HepG2 (cell line): ENCODE data around the gene STON1. TPM values are rescaled to one million over a fixed set of nuclear protein-coding genes. Genes with fewer than 3 reads are reported as not detected.

Experiments used
- ATAC-seq: fragments of 200-7000 bp; cut with Tn5 transposase; 3 replicates; pipeline ENCODE4 v1.9.1; 2020; ENCODE audit warnings: mild to moderate bottlenecking, moderate library complexity
- BruUV-seq: library from RNA; stranded (reverse); fragments of 400-500 nt; replicated peaks from 2 replicates; lab custom pipeline; 2021; lab: Mats Ljungman, UMichigan
- CTCF ChIA-PET: fragments of 300-600 bp; formaldehyde crosslinking; extraction: SDS; loops from one replicate; lab custom pipeline; 2021; ENCODE audit warnings: low total read pairs, inconsistent platforms, low intra/inter-chr PET ratio; lab: Yijun Ruan, JAX
- POLR2A ChIA-PET: fragments of 350-600 bp; sonication (Branson Sonifier 250); formaldehyde crosslinking; loops from one replicate; lab custom pipeline; 2020; ENCODE audit warnings: antibody characterized with exemption, inconsistent platforms; lab: Yijun Ruan, JAX
- DNase-seq: peaks from one replicate; pipeline ENCODE4 v3.0.0-alpha.2; 2015; ENCODE audit warnings: low spot score
- FAIRE-seq: peaks from 3 replicates; lab custom pipeline; 2011; peaks lifted over from hg19 to GRCh38; lab: Jason Lieb, UNC
- H2AFZ ChIP-seq: one replicate; pipeline ENCODE4 v1.6.1; 2011; ENCODE audit warnings: low read length, inconsistent platforms
- H3K27ac ChIP-seq: fragments of 300-600 bp; 3 replicates; pipeline ENCODE4 v1.8.0; 2011; ENCODE audit warnings: mixed run types, mild to moderate bottlenecking, mixed read lengths, low read length, inconsistent platforms; ENCODE audit not compliant: insufficient read depth; ENCODE audit errors: extremely low read length
- H3K27me3 ChIP-seq, 2 experiments: fragments of 200-600 bp in 1 of 2; 2 replicates in 1 of 2; 3 replicates in 1 of 2; pipeline versions ENCODE4 v1.6.0 to v1.8.0; 2011; ENCODE audit warnings: low read length in 2 of 2, mild to moderate bottlenecking in 2 of 2, moderate library complexity in 2 of 2, inconsistent platforms in 1 of 2; ENCODE audit not compliant: insufficient read depth in 2 of 2, control insufficient read depth in 1 of 2
- H3K36me3 ChIP-seq, 2 experiments: fragments of 200-600 bp in 1 of 2; replicated peaks in 1 of 2; 2 replicates in 1 of 2; 3 replicates in 1 of 2; pipeline versions ENCODE4 v1.5.1 to v1.8.0; 2011; ENCODE audit warnings: low read length in 2 of 2, inconsistent platforms in 1 of 2; ENCODE audit not compliant: insufficient read depth in 2 of 2, control insufficient read depth in 1 of 2
- H3K4me1 ChIP-seq: 2 replicates; pipeline ENCODE4 v1.5.1; 2012; ENCODE audit warnings: low read length, inconsistent platforms; ENCODE audit not compliant: insufficient read depth
- H3K4me2 ChIP-seq: 2 replicates; pipeline ENCODE4 v1.6.0; 2011; ENCODE audit warnings: low read depth, low read length, inconsistent platforms
- H3K4me3 ChIP-seq, 3 experiments: fragments of 200-600 bp in 1 of 3; sonication (generic), shearing (Covaris generic) in 1 of 3; replicated peaks in 1 of 3; 2 replicates each; pipeline ENCODE4 v1.5.1; 2011 to 2016; ENCODE audit warnings: low read length in 3 of 3, inconsistent platforms in 2 of 3, low read depth in 2 of 3, mild to moderate bottlenecking in 2 of 3, control low read depth in 1 of 3, mixed read lengths in 1 of 3; ENCODE audit not compliant: insufficient read depth in 1 of 3
- H3K79me2 ChIP-seq: one replicate; pipeline ENCODE4 v1.6.1; 2011; ENCODE audit warnings: low read length, inconsistent platforms; ENCODE audit not compliant: insufficient read depth
- H3K9ac ChIP-seq: 2 replicates; pipeline ENCODE4 v1.6.0; 2011; ENCODE audit warnings: mild to moderate bottlenecking, low read depth, low read length, inconsistent platforms; ENCODE audit not compliant: insufficient read depth
- H3K9me3 ChIP-seq: 2 replicates; pipeline ENCODE4 v1.5.1; 2012; ENCODE audit warnings: mild to moderate bottlenecking, low read length
- H4K20me1 ChIP-seq: 2 replicates; pipeline ENCODE4 v1.6.0; 2011; ENCODE audit warnings: inconsistent platforms, mild to moderate bottlenecking, low read length, moderate library complexity; ENCODE audit not compliant: insufficient read depth
- GATAD2A ChIP-seq: IDR thresholded peaks from 2 replicates; pipeline ENCODE4 v1.6.1; 2016
- GTF2F1 ChIP-seq: fragments of 150-350 bp; IDR thresholded peaks from 2 replicates; pipeline ENCODE4 v1.6.1; 2014; ENCODE audit warnings: low read length
- HNRNPK ChIP-seq: fragments of 200-400 bp; formaldehyde crosslinking; IDR thresholded peaks from 2 replicates; pipeline ENCODE4 v1.6.1; 2018; ENCODE audit warnings: low read length, low read depth, moderate library complexity, mild to moderate bottlenecking; ENCODE audit not compliant: poor library complexity, severe bottlenecking
- HNRNPL ChIP-seq: fragments of 200-400 bp; formaldehyde crosslinking; IDR thresholded peaks from 2 replicates; pipeline ENCODE4 v1.6.1; 2017; ENCODE audit warnings: mild to moderate bottlenecking, low read depth, low read length
- ZC3H4 ChIP-seq: sonication (generic); formaldehyde crosslinking; IDR thresholded peaks from 2 replicates; pipeline ENCODE4 v1.4.0; 2020; ENCODE audit warnings: missing genetic modification reagents, borderline replicate concordance
- ZHX1 ChIP-seq: sonication (generic); formaldehyde crosslinking; IDR thresholded peaks from 2 replicates; pipeline ENCODE4 v1.8.1; 2022; ENCODE audit warnings: low read depth, mild to moderate bottlenecking, missing genetic modification reagents
- ZNF275 ChIP-seq: sonication (generic); formaldehyde crosslinking; IDR thresholded peaks from 2 replicates; pipeline ENCODE4 v1.8.0; 2022; ENCODE audit warnings: missing genetic modification reagents, mild to moderate bottlenecking, inconsistent platforms, borderline replicate concordance
- ZSCAN21 ChIP-seq: sonication (generic); formaldehyde crosslinking; IDR thresholded peaks from 2 replicates; pipeline ENCODE4 v1.8.0; 2022; ENCODE audit warnings: mild to moderate bottlenecking, missing genetic modification reagents, moderate library complexity, borderline replicate concordance
- ZSCAN9 ChIP-seq: IDR thresholded peaks from 2 replicates; pipeline ENCODE4 v1.6.1; 2016; ENCODE audit warnings: borderline replicate concordance
- WGBS: methylation state at CpG from one replicate; pipeline ENCODE4 v1.1.6; 2017; ENCODE audit warnings: low lambda C conversion rate; 5-methylcytosine and 5-hydroxymethylcytosine counted together
- in situ Hi-C: cut with HindIII; loops from 2 replicates; pipeline ENCODE4 v1.10.0; 2017; ENCODE audit warnings: low pct_unique_long_range_greater_than_20kb; ENCODE audit not compliant: extremely low pct_ligation_motif_present
- intact Hi-C: fragments of 100-400 bp; cut with micrococcal nuclease; formaldehyde crosslinking; loops from one replicate; pipeline ENCODE4 v1.10.0; 2022; ENCODE audit not compliant: unreplicated experiment
- polyA plus RNA-seq, 8 experiments: library from polyadenylated mRNA; depleted of rRNA in 3 of 8; stranded (reverse) in 7 of 8; unstranded in 1 of 8; fragments of >200 nt; fragmentation: Illumina TruSeq in 4 of 8; extraction: Trizol in 4 of 8; gene quantifications; 2 replicates each; pipeline versions ENCODE4 v1.2.1 to v1.2.3, GENCODE V29; 2011 to 2016; ENCODE audit warnings: low read depth in 4 of 8, missing spikeins in 1 of 8, mixed read lengths in 1 of 8; ENCODE audit not compliant: insufficient read depth in 1 of 8
- total RNA-seq, 5 experiments: library from RNA; depleted of rRNA; stranded (reverse); fragments of >200 nt; fragmentation: Illumina TruSeq; extraction: Trizol; gene quantifications; 2 replicates each; pipeline ENCODE4 v1.2.3, GENCODE V29; 2016; ENCODE audit warnings: low read depth in 1 of 5
- TF ChIP-seq, protein P1 (sequence below): sonication (generic); formaldehyde crosslinking; IDR thresholded peaks from 2 replicates; pipeline ENCODE4; 2020; ENCODE audit warnings: missing genetic modification reagents, mild to moderate bottlenecking, borderline replicate concordance
- TF ChIP-seq, protein P2 (sequence below): IDR thresholded peaks from 2 replicates; pipeline ENCODE4 v1.6.1; 2012; ENCODE audit warnings: low read length, improper control_type of control experiment

Gene STON1
- total and polyA plus RNA-seq, 2 of the 13 experiments (the other 11 are each of a cell fraction or from before 2014, with no cell fraction given): 0.09 to 0.28 TPM

DNA sequence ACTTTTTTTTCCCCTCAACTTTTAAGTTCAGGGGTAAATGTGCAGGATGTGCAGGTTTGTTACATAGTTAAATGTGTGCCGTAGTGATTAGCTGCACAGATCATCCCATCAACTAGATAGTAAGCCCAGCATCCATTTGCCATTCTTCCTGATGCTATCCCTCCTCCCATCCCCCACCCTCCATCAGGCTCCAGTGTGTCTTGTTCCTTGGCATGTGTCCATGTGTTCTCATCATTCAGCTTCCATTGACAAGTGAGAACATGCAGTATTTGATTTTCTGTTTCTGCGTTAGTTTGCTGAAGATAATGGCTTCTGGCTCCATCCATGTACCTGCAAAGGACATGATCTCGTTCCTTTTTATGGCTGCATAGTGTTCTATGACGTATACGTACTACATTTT lies 47.2 kb upstream of the STON1 start:
- H3K4me3 ChIP-seq: no peak overlapping the region
- no TSS peak for BruUV-seq
- ChIA-PET CTCF (no interaction called here), POLR2A (no interaction called here)
- H3K9ac ChIP-seq: no peak overlapping the region
- no peaks in the 10 kb centered on the region for H3K79me2 ChIP-seq
- intact Hi-C loops: no loop called here
- peaks cover 5 to 22% of the 10 kb centered on the region in 2 experiments; a peak in 3 of 5 replicates for H3K36me3 ChIP-seq
- in situ Hi-C loops: no loop called here
- peaks cover 13% of the 10 kb centered on the region for H3K4me1 ChIP-seq
- ATAC-seq (no peak), FAIRE-seq (no peak), DNase-seq (no peak)
- H4K20me1 ChIP-seq: no peaks in the 10 kb centered on the region
- no peak overlapping the region for H3K4me2 ChIP-seq
- H2AFZ ChIP-seq: no peak overlapping the region
- no peak overlapping the region for H3K27ac ChIP-seq
- H3K9me3 ChIP-seq: no peaks in the 10 kb centered on the region
- WGBS: 78% methylated on average over 5 of the region's 5 CpGs
- H3K27me3 ChIP-seq: no peaks in the 10 kb centered on the region
- TF ChIP-seq ZC3H4 (no peak), GTF2F1 (no peak), ZSCAN9 (CRISPR knock-in tag) (no peak), ZNF275 (CRISPR knock-in tag) (no peak), GATAD2A (no peak), HNRNPL (no peak), ZSCAN21 (no peak), ZHX1 (CRISPR knock-in tag) (no peak), HNRNPK (no peak)
- TF ChIP-seq, protein P1, sequence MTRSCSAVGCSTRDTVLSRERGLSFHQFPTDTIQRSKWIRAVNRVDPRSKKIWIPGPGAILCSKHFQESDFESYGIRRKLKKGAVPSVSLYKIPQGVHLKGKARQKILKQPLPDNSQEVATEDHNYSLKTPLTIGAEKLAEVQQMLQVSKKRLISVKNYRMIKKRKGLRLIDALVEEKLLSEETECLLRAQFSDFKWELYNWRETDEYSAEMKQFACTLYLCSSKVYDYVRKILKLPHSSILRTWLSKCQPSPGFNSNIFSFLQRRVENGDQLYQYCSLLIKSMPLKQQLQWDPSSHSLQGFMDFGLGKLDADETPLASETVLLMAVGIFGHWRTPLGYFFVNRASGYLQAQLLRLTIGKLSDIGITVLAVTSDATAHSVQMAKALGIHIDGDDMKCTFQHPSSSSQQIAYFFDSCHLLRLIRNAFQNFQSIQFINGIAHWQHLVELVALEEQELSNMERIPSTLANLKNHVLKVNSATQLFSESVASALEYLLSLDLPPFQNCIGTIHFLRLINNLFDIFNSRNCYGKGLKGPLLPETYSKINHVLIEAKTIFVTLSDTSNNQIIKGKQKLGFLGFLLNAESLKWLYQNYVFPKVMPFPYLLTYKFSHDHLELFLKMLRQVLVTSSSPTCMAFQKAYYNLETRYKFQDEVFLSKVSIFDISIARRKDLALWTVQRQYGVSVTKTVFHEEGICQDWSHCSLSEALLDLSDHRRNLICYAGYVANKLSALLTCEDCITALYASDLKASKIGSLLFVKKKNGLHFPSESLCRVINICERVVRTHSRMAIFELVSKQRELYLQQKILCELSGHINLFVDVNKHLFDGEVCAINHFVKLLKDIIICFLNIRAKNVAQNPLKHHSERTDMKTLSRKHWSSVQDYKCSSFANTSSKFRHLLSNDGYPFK (CRISPR knock-in tag): no peak
- TF ChIP-seq, protein P2, sequence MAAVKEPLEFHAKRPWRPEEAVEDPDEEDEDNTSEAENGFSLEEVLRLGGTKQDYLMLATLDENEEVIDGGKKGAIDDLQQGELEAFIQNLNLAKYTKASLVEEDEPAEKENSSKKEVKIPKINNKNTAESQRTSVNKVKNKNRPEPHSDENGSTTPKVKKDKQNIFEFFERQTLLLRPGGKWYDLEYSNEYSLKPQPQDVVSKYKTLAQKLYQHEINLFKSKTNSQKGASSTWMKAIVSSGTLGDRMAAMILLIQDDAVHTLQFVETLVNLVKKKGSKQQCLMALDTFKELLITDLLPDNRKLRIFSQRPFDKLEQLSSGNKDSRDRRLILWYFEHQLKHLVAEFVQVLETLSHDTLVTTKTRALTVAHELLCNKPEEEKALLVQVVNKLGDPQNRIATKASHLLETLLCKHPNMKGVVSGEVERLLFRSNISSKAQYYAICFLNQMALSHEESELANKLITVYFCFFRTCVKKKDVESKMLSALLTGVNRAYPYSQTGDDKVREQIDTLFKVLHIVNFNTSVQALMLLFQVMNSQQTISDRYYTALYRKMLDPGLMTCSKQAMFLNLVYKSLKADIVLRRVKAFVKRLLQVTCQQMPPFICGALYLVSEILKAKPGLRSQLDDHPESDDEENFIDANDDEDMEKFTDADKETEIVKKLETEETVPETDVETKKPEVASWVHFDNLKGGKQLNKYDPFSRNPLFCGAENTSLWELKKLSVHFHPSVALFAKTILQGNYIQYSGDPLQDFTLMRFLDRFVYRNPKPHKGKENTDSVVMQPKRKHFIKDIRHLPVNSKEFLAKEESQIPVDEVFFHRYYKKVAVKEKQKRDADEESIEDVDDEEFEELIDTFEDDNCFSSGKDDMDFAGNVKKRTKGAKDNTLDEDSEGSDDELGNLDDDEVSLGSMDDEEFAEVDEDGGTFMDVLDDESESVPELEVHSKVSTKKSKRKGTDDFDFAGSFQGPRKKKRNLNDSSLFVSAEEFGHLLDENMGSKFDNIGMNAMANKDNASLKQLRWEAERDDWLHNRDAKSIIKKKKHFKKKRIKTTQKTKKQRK: no peak
